Neural progenitor cell (in vitro differentiated cells): ENCODE data around the gene ZFP57.

Experiments
- CTCF ChIP-seq: fragments of 200-600 bp; sonication (generic); IDR thresholded peaks from 2 replicates; pipeline ENCODE4 v1.5.1; 2017; ENCODE audit warnings: antibody characterized with exemption, mild to moderate bottlenecking
- EZH2 ChIP-seq: fragments of 200-600 bp; sonication (generic); IDR thresholded peaks from 2 replicates; pipeline ENCODE4 v1.6.1; 2017; ENCODE audit warnings: antibody characterized with exemption, mild to moderate bottlenecking, moderate library complexity
- EZH2phosphoT487 ChIP-seq: fragments of 200-600 bp; sonication (generic); IDR thresholded peaks from 2 replicates; pipeline ENCODE4 v1.6.1; 2017; ENCODE audit warnings: antibody characterized with exemption

- TF ChIP-seq CTCF = peak; percentile 94
- no peak for TF ChIP-seq EZH2
- TF ChIP-seq EZH2phosphoT487 = no peak
Measured at GRCh38 chr6:29649701-29650673, 31.0 kb downstream of the ZFP57 start.
